LNCAP (cell line): ENCODE results near the gene LRFN2.

Experiments used
- TF ChIP-seq, protein P1 (sequence below): fragments of 450-650 bp; IDR thresholded peaks from 2 replicates; pipeline ENCODE4 v1.5.1; 2017; ENCODE audit warnings: mild to moderate bottlenecking

The LRFN2 gene

DNA sequence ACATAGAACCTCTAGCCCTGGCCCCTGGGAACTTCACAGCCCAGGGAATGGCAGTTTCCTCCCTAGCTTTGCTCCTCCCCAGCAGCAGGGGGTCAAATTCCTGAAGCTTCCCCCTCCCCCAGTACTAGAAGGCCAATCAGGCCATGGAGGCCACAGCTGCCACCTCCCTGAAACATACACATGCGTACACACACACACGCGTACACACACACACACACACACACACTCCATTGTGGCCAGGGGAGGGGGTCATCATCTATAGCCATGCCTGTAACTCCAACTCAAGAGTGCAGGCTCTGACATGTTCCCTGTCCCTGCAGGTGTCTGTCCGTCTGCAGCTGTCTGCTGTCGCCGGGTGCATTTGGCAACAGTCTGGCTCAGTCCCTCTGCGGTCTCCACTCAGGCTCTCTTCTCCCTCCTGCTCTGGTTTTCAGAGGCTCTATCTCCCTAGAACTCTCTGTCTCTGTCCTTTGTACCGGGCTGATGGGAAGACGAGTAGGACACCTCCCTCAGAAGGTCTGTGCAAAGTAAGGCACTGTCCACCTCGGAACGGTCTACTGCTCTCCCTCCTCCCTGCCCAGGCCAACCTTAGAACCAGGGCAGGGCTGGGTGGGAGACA, 1.4 kb downstream of the LRFN2 start:
- TF ChIP-seq, protein P1, sequence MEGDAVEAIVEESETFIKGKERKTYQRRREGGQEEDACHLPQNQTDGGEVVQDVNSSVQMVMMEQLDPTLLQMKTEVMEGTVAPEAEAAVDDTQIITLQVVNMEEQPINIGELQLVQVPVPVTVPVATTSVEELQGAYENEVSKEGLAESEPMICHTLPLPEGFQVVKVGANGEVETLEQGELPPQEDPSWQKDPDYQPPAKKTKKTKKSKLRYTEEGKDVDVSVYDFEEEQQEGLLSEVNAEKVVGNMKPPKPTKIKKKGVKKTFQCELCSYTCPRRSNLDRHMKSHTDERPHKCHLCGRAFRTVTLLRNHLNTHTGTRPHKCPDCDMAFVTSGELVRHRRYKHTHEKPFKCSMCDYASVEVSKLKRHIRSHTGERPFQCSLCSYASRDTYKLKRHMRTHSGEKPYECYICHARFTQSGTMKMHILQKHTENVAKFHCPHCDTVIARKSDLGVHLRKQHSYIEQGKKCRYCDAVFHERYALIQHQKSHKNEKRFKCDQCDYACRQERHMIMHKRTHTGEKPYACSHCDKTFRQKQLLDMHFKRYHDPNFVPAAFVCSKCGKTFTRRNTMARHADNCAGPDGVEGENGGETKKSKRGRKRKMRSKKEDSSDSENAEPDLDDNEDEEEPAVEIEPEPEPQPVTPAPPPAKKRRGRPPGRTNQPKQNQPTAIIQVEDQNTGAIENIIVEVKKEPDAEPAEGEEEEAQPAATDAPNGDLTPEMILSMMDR, result no peak

GRCh38 chr6:40585223-40585622, 1.9 kb downstream of the LRFN2 start:
- TF ChIP-seq, protein P1, result no peak

GRCh38 chr6:40584741-40585140, 2.4 kb downstream of the LRFN2 start:
- TF ChIP-seq, protein P1, result no peak

DNA sequence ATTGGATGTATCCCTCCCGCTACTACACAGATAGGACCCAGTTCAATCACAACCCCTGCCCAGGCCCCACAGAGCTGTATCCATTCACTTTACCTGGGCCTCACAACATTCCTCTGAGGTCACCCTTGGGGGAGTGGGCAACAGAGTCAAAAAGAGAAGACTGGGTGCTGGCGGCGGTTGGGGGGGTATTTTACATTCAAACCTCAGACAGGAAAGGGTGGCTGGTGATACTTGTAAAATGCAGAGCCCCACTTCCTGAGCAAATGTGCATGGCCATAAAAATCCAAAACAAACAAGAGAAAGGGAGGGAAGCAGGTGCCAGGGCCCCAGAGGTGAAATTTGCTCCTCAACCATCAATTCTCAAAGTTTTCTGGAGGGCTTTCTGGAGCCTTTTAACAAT, 3.5 kb downstream of the LRFN2 start:
- TF ChIP-seq, protein P1, result no peak

GRCh38 chr6:40582892-40583291, 4.3 kb downstream of the LRFN2 start:
- TF ChIP-seq, protein P1, result no peak; the same call in 1 of the 2 replicates

GRCh38 chr6:40579101-40579500, 8.1 kb downstream of the LRFN2 start:
- TF ChIP-seq, protein P1, result no peak

DNA sequence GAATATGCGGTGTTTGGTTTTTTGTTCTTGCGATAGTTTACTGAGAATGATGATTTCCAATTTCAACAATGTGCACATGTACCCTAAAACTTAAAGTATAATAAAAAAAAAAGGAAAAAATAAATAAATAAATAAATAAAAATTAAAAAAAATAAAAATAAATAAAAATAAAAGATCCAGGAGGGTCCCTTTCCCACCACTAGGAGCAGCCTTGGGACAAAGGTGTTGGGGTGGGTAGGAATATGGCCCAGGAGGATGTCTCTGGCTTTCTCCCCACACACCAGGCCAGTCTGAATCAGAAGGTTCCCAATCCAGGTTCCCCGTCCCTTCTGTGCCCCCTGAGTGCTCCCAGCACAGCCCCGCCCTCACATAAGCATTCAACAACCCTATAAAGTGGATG, 9.5 kb downstream of the LRFN2 start:
- TF ChIP-seq, protein P1, result no peak

GRCh38 chr6:40573221-40573620, 13.9 kb downstream of the LRFN2 start:
- TF ChIP-seq, protein P1, result no peak
